Stimulated activated naive CD8-positive, alpha-beta T cell treated with anti-CD3 and anti-CD28 coated beads, Interleukin-15, amount 100 ng/mL, for 72 hours (primary cell): ENCODE measurements around the gene CLRN1.

Source experiments
- ATAC-seq: fragments of 150-1000 bp; cut with Tn5 transposase; 2 replicates; pipeline ENCODE4 v1.10.0; 2021; ENCODE audit warnings: mild to moderate bottlenecking, moderate library complexity
- DNase-seq, 2 donors: peaks; one replicate each; pipeline ENCODE4 v3.0.0; 2021 to 2022
- H3K27ac Mint-ChIP-seq, 2 donors: one replicate each; pipeline ENCODE4 v1.8.0; 2022; ENCODE audit warnings: mild to moderate bottlenecking in 2 of 2, mixed read lengths in 2 of 2, moderate library complexity in 2 of 2
- H3K27me3 Mint-ChIP-seq: one replicate; pipeline ENCODE4 v1.8.0; 2022; ENCODE audit warnings: mixed read lengths
- H3K4me1 Mint-ChIP-seq: one replicate; pipeline ENCODE4 v1.8.0; 2022; ENCODE audit warnings: mild to moderate bottlenecking, mixed read lengths
- H3K4me3 Mint-ChIP-seq, 2 donors: one replicate each; pipeline ENCODE4 v1.8.0; 2022; ENCODE audit warnings: mild to moderate bottlenecking in 2 of 2, mixed read lengths in 2 of 2, moderate library complexity in 1 of 2
- H3K9me3 Mint-ChIP-seq, 2 donors: one replicate each; pipeline ENCODE4 v1.8.0; 2022; ENCODE audit warnings: mixed read lengths in 2 of 2

The CLRN1 gene

GRCh38 chr3:150911771-150912170, 60.8 kb downstream of the CLRN1 start:
- peaks cover 34% of the 10 kb centered on the region for H3K27me3 Mint-ChIP-seq
- H3K4me3 Mint-ChIP-seq = no peak overlapping the region
- DNase-seq (no peak), ATAC-seq (no peak)
- H3K9me3 Mint-ChIP-seq = no peaks in the 10 kb centered on the region
- no peaks in the 10 kb centered on the region for H3K4me1 Mint-ChIP-seq
- H3K27ac Mint-ChIP-seq = no peak overlapping the region

DNA sequence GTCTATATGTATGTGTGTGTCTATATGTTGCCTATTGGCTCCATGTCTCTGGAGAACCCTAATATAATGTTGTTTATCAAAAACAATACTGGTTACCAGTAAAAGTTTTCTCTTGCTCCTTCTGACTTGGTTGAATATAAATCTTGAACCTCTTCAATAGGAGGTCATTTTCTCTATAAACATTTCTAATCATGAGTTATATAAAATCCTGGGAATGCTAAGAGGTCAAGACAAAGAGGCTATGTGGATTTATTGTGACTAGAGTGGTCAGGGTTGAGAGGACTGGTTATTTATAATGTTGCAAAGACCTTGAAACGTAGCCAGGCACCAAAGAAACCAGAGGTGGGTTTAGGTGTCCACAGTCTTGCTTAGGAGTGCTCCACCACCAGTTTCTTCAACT, 66.1 kb downstream of the CLRN1 start:
- Mint-ChIP-seq H3K9me3 (no peaks in the 10 kb centered on the region), H3K4me1 (no peaks in the 10 kb centered on the region), H3K4me3 (no peak overlapping the region), H3K27ac (no peak overlapping the region), H3K27me3 (peaks cover 39% of the 10 kb centered on the region)
- DNase-seq (no peak), ATAC-seq (no peak)

GRCh38 chr3:150905746-150906145, 66.8 kb downstream of the CLRN1 start:
- DNase-seq = no peak
- H3K4me3 Mint-ChIP-seq = no peak overlapping the region
- no peak for ATAC-seq
- no peaks in the 10 kb centered on the region for H3K4me1 Mint-ChIP-seq
- H3K9me3 Mint-ChIP-seq = no peaks in the 10 kb centered on the region
- peaks cover 39% of the 10 kb centered on the region for H3K27me3 Mint-ChIP-seq
- H3K27ac Mint-ChIP-seq = no peak overlapping the region

GRCh38 chr3:150905339-150905738, 67.2 kb downstream of the CLRN1 start, which contains the start of gene MINDY4B:
TSS of gene MINDY4B (minus strand) at chr3:150905439. CDS start at chr3:150905439, 0 bp downstream.
- DNase-seq (no peak), ATAC-seq (no peak)
- no peak within 1 kb of the TSS for H3K27ac Mint-ChIP-seq
- H3K27me3 Mint-ChIP-seq = peaks cover 39% of the 10 kb centered on the region
- no peak within 1 kb of the TSS for H3K4me3 Mint-ChIP-seq
- H3K9me3 Mint-ChIP-seq = no peaks in the 10 kb centered on the region
- no peaks in the 10 kb centered on the region for H3K4me1 Mint-ChIP-seq

GRCh38 chr3:150902988-150903387, 69.5 kb downstream of the CLRN1 start:
- Mint-ChIP-seq H3K9me3 (no peaks in the 10 kb centered on the region), H3K4me3 (no peak overlapping the region)

DNA sequence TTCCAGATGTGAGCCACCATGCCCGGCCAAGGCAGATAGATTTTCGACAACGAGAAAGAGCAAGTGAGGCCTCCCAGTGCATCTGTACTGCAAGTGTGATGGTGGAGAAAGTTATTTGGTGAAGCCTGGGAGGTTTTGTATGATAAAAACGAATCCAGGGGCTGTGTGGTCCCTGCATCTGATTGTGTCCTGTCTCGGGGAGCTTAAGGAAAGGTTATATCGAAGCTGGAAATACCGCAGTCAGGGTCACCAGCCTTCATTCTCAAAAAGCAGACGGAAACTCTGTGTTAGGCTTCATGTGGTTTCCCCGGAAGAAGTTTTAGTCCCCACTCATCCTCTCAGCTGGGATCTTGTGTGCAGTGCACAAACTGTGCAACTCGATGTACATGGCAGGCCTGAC, 70.7 kb downstream of the CLRN1 start:
- no peaks in the 10 kb centered on the region for H3K9me3 Mint-ChIP-seq
- no peak for ATAC-seq
- no peak overlapping the region for H3K4me3 Mint-ChIP-seq
- no peak for DNase-seq
- peaks cover 12% of the 10 kb centered on the region for H3K27me3 Mint-ChIP-seq
- no peak overlapping the region for H3K27ac Mint-ChIP-seq
- no peaks in the 10 kb centered on the region for H3K4me1 Mint-ChIP-seq

More at GRCh38 chr3:150902988-150903387, 69.5 kb downstream of the CLRN1 start:
- Mint-ChIP-seq H3K4me1 (no peaks in the 10 kb centered on the region), H3K27ac (peak overlapping the region in 1 of 2 donors; percentile 20), H3K27me3 (peaks cover 21% of the 10 kb centered on the region)
- DNase-seq (no peak), ATAC-seq (no peak)

GRCh38 chr3:150899141-150899540, 73.4 kb downstream of the CLRN1 start:
- Mint-ChIP-seq H3K4me3 (no peak overlapping the region), H3K27me3 (no peaks in the 10 kb centered on the region), H3K9me3 (no peaks in the 10 kb centered on the region), H3K27ac (no peak overlapping the region), H3K4me1 (no peaks in the 10 kb centered on the region)
- ATAC-seq (no peak), DNase-seq (no peak)

- Mint-ChIP-seq H3K27me3 (no peaks in the 10 kb centered on the region), H3K4me3 (no peak overlapping the region), H3K4me1 (no peaks in the 10 kb centered on the region), H3K27ac (no peak overlapping the region), H3K9me3 (no peaks in the 10 kb centered on the region)
- ATAC-seq (no peak), DNase-seq (no peak)
Measured at GRCh38 chr3:150898046-150898754, 74.3 kb downstream of the CLRN1 start.

GRCh38 chr3:150897592-150897991, 74.9 kb downstream of the CLRN1 start:
- no peak overlapping the region for H3K4me3 Mint-ChIP-seq
- ATAC-seq = no peak

GRCh38 chr3:150890831-150891230, 81.7 kb downstream of the CLRN1 start:
- Mint-ChIP-seq H3K4me1 (peaks cover 6% of the 10 kb centered on the region), H3K27ac (no peak overlapping the region), H3K27me3 (peaks cover 18% of the 10 kb centered on the region), H3K4me3 (no peak overlapping the region), H3K9me3 (no peaks in the 10 kb centered on the region)
- no peak for DNase-seq
- ATAC-seq = no peak

More at GRCh38 chr3:150897592-150897991, 74.9 kb downstream of the CLRN1 start:
- Mint-ChIP-seq H3K4me1 (no peaks in the 10 kb centered on the region), H3K27ac (no peak overlapping the region), H3K9me3 (no peaks in the 10 kb centered on the region), H3K27me3 (no peaks in the 10 kb centered on the region)
- no peak for DNase-seq

DNA sequence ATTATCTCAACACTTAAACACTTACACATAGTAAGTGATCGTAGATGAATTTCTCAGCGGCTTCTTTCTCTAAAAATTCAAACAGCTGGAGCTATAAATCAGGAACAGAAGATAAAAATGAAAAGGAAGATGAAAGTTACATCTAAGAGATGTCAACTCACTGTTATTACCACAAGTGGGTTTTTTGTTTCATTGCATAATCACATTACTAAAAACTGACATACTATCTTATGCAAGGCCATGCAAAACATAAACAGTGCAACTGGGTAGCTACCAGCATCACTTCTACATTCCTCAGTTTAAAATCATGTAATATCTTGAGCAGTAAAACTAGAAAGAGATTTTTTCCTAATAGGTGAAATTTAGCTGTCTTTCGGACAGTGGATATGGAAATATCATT, 82.2 kb downstream of the CLRN1 start:
- DNase-seq = no peak
- no peak overlapping the region for H3K4me3 Mint-ChIP-seq
- H3K9me3 Mint-ChIP-seq = no peaks in the 10 kb centered on the region
- ATAC-seq = peak; percentile 58
- peak overlapping the region in 1 of 2 donors; percentile 70 for H3K27ac Mint-ChIP-seq
- H3K4me1 Mint-ChIP-seq = peaks cover 6% of the 10 kb centered on the region
- peaks cover 24% of the 10 kb centered on the region for H3K27me3 Mint-ChIP-seq

- Mint-ChIP-seq H3K9me3 (no peaks in the 10 kb centered on the region), H3K27ac (no peak overlapping the region), H3K27me3 (peaks cover 26% of the 10 kb centered on the region), H3K4me1 (peaks cover 6% of the 10 kb centered on the region), H3K4me3 (no peak overlapping the region)
- no peak for DNase-seq
- ATAC-seq = no peak
Measured at GRCh38 chr3:150889106-150889505, 83.4 kb downstream of the CLRN1 start.

DNA sequence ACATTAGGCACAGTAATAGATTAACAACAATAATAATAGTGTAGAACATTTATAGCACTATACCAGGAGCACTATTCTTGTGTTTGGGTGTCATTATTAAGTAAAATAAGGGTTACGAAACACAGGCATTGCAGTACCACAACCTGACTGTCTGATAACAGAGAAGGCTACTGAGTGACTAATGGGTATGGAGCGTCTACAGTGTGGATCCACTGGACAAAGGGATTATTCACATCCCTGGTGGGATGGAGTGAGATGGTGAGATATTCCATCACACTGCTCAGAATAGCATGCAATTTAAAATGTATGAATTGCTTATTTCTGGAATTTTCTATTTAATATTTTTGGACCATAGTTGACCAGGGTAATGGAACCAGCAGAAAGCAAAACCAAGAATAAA, 85.5 kb downstream of the CLRN1 start:
- no peaks in the 10 kb centered on the region for H3K9me3 Mint-ChIP-seq
- peaks cover 33% of the 10 kb centered on the region for H3K27me3 Mint-ChIP-seq
- no peak overlapping the region for H3K27ac Mint-ChIP-seq
- no peak for ATAC-seq
- DNase-seq = no peak
- H3K4me3 Mint-ChIP-seq = no peak overlapping the region
- H3K4me1 Mint-ChIP-seq = peaks cover 6% of the 10 kb centered on the region

- DNase-seq (no peak), ATAC-seq (no peak)
- peaks cover 6% of the 10 kb centered on the region for H3K4me1 Mint-ChIP-seq
- peaks cover 33% of the 10 kb centered on the region for H3K27me3 Mint-ChIP-seq
- no peak overlapping the region for H3K4me3 Mint-ChIP-seq
- no peaks in the 10 kb centered on the region for H3K9me3 Mint-ChIP-seq
- H3K27ac Mint-ChIP-seq = no peak overlapping the region
Measured at GRCh38 chr3:150885535-150885934, 87.0 kb downstream of the CLRN1 start.

GRCh38 chr3:150878996-150879575, 93.4 kb downstream of the CLRN1 start:
- ATAC-seq = no peak
- Mint-ChIP-seq H3K9me3 (no peaks in the 10 kb centered on the region), H3K4me1 (no peaks in the 10 kb centered on the region), H3K27me3 (peaks cover 7% of the 10 kb centered on the region), H3K27ac (no peak overlapping the region), H3K4me3 (no peak overlapping the region)
- no peak for DNase-seq

GRCh38 chr3:150878290-150878689, 94.2 kb downstream of the CLRN1 start:
- Mint-ChIP-seq H3K4me1 (no peaks in the 10 kb centered on the region), H3K27me3 (no peaks in the 10 kb centered on the region), H3K9me3 (no peaks in the 10 kb centered on the region), H3K27ac (no peak overlapping the region), H3K4me3 (no peak overlapping the region)
- DNase-seq = no peak
- no peak for ATAC-seq

- Mint-ChIP-seq H3K9me3 (no peaks in the 10 kb centered on the region), H3K27me3 (no peaks in the 10 kb centered on the region), H3K27ac (no peak overlapping the region), H3K4me3 (no peak overlapping the region), H3K4me1 (no peaks in the 10 kb centered on the region)
- ATAC-seq = no peak
- no peak for DNase-seq
Measured at GRCh38 chr3:150877303-150877702, 95.2 kb downstream of the CLRN1 start.
